Embryonic facial prominence (tissue), 1 donor: Measurements from ENCODE around the gene SMARCA1.

Experiments used
- DNase-seq: peaks from one replicate; pipeline ENCODE4 v3.0.0-alpha.2; 2016; ENCODE audit errors: extremely low spot score

The SMARCA1 gene

DNA sequence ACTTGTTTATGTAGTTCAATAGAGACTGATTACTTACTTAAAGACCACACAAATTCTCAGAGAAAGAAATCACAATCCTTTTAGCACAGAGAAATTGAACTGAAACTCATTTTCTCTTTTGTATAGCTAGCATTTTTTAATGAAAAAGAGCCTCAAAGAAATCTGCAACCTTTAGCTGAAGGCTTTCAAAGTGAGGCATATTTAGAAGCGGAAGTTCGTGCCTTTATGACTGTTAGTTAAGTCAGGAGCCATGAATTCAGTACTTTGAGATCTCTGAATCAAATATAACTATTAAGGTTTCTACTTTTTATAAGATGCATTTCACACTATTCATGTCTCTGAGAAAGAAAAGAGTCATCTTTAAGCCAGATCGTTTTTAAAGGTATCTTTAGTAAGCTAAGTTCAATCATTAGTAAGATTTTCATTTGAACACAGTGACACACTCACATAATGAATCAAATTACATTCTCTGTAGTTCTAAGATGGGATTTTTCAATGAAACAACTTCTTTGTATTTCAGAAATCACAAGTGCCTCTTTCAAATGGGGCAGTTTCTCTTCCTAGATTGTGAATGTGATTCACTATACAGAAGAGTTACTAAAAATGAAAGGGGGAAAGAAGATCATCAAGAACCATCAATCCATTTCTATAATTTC, 61.4 kb downstream of the SMARCA1 start:
- no peak for DNase-seq

DNA sequence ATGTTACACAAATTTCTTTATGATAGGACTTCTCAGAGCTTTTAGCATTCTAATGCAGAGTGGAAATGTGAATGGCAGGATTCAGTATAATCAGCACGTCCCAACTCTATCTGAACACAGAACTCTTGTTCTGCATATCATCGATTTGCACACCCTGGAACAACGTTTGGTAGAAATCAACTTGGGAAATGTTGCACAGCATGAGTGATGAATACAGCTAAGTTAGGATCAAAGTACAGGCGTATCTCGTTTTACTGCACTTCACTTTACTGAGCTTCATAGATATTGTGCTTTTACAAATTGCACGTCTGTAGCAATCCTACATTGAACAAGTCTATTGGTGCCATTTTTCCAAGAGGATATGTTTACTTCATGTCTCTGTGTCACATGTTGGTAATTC, 70.8 kb downstream of the SMARCA1 start:
- DNase-seq, result no peak

DNA sequence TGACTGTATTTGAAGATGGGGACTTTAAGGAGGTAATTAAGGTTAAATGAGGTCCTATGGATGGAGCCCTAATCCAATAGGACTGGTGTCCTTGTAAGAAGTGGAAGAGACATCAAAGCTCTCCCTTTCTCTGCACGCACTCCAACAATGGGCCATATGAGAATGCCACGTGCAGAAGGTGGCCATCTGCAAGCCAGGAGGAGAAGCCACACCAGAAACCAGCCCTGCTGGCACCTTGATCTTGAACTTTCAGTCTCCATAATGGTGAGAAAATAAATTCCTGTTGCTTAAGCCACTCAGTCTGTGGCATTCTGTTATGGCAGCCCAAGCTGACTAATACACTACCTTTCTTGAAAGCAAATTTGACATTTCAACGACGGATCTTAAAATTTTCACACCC, 73.2 kb downstream of the SMARCA1 start:
- no peak for DNase-seq

DNA sequence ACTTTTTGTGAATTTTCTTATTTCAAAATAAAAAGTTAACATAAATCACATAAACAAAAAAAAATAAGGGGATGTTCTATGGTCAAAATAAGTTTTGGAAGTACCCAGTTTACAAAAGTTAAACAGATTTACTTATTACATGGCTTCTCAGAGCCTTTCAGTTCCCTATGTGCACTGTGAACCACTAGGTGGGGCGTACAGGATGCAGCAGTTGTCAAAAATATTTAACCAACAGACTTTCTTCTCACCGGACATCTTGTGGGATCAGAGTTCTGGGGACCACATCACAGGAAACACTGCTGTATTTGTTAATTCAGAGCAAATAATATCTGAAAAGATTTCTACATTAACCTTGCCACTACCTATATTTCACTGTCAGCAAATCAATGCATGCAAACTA, 74.1 kb downstream of the SMARCA1 start:
- no peak for DNase-seq

DNA sequence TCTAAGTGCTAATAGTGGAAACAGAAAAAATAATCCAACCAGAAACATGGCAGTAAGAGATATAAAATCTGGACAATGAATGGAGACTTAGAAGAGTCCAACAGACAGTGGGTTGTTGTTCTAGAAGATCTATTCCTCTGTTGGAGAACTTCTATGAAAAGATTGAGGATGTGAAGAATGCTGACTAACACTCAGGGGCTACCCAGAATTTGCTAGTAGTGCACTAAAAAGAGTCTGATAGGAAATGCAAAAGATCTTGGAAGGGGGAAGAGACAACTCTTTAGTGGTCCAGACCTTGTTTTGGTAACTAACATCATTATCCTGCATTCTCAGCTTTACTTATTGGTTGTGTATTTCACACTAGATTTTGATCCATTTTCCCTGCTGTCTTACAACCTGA, 77.9 kb downstream of the SMARCA1 start:
- no peak for DNase-seq

DNA sequence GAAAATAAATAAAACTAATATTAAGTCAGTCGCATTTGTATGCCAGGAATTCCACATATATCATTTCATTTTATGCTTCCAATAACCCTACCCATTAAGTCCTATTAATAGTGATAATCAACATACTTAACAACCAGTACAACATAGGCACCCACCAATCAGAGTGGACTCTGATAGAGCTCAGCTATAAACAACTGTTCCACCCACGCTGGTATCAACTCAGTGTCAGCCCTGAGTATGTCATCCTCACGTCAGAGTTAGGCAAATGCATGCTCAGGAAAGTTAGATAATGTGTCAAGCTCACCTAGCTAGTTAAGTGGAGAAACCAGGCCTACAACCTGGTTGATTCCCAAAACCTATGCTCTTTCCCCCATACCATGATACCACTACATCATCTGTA, 89.3 kb downstream of the SMARCA1 start:
- no peak for DNase-seq

DNA sequence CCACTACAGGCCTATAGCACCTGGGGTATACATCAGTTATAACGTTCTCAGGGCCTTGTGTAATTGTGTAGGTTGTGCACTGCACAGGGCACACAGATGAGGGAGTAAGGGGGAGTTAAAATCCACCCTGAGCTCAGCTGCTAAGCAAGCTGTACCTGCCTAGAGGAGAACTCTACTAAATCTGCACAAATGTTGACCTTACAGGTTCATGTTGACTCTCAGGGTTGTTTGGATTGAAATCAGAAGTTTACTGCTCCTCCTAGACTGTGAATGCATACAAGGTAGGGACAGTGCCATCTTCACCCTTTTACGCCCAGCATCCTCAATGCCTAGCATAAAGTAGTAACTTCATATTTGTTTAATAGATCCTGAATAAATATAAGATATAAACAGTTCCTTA, 89.8 kb downstream of the SMARCA1 start:
- no peak for DNase-seq

DNA sequence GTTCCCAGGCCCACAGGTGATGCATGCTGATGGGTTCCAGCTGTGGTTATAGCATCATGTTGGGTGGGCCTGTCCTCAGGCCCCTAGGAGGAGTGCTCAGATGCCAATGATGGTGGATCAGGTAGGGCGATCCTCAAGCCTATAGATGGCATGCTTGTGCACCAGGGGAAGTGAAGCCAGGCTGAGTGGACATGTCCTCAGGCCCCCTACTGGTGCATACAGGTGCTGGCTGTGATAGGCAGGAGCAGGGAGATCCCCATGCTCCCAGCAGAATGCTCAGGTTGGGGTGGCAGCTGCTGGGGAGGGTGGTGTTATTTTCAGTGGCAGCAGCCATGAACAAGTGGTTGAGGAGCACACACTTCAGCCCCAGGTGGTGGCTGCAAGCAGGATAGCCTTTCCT, 96.0 kb downstream of the SMARCA1 start:
- no peak for DNase-seq

DNA sequence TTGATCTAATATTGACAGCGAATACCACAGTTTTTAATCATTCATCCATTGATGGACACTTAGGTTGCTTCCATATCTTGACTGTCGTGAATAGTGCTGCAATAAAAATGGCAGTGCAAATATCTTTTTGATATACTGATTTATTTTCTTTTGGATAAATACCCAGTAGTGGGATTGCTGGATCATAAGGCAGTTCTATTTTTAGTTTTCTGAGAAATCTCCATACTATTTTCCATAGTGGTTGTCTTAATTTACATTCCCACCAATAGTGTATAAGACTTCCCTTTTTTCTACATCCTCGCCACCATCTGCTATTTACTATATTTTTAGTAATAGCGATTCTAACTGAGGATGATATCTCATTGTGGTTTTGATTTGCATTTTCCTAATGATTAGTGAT, 100.1 kb downstream of the SMARCA1 start:
- DNase-seq, result no peak

DNA sequence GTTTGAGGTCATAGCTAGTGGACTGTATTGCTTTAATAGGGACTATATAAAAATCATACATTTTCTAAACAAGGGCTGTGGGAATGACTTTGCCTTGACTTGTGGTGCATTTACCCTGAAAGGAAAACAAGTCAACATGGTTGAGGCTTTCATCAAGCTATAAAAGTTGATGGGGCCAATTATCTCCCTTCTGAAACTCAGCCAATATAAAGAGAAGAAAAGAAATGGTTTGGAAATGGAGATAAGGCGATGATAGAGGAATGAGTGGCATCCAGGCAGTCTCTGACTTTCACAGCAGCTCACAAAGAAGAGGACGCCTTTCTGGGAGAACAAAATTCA, 118.7 kb downstream of the SMARCA1 start:
- no peak for DNase-seq

DNA sequence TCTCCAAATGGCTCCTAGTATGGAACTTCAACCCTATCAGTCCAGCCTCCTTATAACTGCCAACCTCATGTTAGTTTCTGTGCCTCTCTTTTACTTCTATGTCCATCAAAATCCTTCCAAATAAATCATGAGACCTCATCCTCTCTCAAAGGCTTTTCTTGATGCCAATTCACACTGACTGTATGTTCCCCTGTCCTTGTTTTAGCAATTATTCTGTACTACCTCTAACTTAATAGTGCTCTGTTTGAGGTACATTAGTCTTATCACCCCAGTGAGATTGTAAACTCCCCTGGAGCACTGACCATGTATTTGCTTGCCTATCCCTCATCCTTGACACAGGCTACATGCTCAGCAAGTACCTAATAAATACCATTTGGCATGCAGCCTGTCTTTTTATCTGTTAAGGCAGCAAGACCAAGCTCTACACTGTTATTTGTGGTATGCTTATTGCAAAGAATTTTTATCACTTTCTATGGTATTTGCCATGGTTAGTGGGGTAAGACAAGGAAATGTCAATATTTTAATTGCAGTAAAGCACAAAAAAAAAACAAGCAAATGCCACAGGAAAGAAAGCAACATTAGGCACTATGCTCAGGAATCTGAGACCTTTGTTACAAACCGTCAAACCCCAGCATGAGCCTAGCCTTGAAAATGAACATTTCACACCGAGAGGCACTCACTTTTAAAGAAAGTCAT, 119.2 kb downstream of the SMARCA1 start:
- DNase-seq, result no peak
